Measurements from ENCODE around the gene SH3PXD2A. TPM values are rescaled to one million over a fixed set of nuclear protein-coding genes. Genes with fewer than 3 reads are reported as not detected.
"Not testable (repeated sequence)": the region's sequence is repeated elsewhere in the genome, so short reads cannot be mapped to it uniquely, and the experiment has no call there.

The SH3PXD2A gene
- total RNA-seq, 1 experiment from 2014 or later: 9.7 TPM

DNA sequence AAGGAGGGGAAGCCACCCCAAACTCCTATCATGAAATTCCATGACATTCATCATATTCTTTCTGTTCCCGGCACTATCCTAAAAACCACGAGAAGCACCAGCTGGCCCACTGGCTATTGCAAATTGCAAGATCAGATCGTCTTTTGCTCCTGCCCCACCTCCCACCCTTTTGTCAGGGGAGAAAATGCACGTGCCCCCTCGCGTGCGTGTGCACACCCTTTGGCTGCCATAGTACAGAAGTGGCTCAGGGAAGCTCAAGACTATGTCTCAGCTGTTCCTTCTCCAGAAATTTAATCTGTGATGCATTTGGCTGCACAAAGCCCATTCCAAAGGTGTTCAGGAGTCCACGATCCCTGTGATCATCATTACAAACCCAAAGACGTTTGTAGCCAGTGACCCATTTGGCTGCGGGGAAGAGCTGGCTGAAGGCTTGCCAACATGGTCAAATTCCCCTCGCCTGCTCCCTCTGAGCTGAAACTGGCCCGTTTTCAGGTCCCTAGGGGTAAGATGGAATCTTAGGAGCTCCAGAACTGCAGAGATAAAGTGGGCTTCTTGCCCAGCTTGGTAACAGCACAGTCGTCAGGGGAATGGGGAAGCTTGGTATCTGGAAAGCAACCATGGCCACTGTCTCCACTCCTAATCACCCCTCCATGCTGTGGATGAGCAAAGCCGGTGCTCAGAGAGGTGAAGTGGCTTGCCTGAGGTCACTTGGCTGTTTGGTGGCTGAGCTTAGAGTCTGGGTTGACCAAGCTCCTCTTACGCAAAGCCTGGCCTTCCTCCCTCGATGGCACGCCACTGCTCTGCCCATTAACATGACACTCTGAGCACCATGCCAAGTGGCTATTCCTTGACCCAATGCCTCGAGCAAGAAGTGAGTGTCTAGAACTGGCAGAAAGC lies 206.5 kb downstream of the SH3PXD2A start:
- DNase-seq (ENCODE audit: low read depth): peak; percentile 97

- no peak for DNase-seq (ENCODE audit: low read depth)
Observed at GRCh38 chr10:103648251-103648635, 207.1 kb downstream of the SH3PXD2A start.

GRCh38 chr10:103646304-103646703 lies 209.1 kb downstream of the SH3PXD2A start:
- DNase-seq (ENCODE audit: low read depth): no peak

GRCh38 chr10:103645141-103646054 lies 210.0 kb downstream of the SH3PXD2A start:
- DNase-seq (ENCODE audit: low read depth): peak; percentile 95

DNA sequence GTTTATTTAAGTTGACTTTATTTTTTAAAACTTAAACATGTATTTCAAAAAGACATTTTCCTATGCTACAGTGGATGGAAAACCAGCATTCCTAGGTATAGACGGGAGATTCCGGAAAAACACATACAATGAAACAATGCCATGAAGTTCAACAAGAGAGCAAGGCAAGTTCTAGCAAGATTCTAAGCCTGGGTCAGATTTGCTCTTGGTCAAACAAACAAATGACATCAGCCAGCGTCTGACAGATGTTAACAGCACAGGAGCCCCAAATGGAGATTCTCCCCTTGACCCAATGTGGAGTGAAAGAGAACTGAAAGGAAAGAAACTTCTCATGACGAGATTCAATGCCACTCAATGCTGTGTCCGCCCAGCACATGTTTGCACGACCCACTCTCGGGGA lies 212.0 kb downstream of the SH3PXD2A start:
- DNase-seq (ENCODE audit: low read depth): no peak

GRCh38 chr10:103641326-103641725 lies 214.1 kb downstream of the SH3PXD2A start:
- no peak for DNase-seq (ENCODE audit: low read depth)

DNA sequence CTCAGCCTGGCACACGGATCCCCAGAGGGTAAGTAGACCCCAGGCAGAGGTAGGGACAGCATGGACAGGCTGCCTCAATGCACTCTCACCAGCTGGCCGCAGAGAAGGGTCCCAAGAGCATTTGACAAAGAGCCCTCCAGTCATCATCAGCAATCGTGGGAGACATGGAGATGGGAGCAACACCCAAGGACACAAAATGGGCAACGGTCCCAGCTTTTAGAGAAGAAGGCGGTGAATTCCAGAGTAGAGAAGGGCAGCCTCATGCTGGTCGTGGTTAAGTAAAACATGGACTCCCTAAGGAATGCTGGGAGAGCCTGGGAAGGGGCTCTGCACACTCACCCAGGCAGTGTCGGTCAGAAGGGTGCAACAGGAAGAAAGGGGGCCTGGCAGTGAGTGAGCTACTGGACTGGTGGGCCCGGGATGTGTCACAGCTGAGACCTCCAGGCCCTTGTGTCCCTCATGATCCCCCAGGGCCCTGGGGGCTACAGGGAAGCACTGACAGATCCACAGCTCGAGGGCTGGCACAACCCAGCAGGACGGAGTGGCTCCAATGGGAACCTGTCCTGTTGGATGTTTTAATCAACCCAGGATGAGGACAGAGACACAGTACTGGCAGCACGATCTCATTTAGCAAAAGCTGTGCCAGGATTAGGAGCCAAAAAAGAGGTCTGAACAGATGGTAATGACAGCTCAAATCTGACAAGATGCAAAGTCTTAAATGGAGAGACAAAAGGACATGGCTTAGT lies 214.8 kb downstream of the SH3PXD2A start:
- DNase-seq (ENCODE audit: low read depth): no peak

- DNase-seq (ENCODE audit: low read depth): no peak
Observed at GRCh38 chr10:103638948-103639347, 216.4 kb downstream of the SH3PXD2A start.

DNA sequence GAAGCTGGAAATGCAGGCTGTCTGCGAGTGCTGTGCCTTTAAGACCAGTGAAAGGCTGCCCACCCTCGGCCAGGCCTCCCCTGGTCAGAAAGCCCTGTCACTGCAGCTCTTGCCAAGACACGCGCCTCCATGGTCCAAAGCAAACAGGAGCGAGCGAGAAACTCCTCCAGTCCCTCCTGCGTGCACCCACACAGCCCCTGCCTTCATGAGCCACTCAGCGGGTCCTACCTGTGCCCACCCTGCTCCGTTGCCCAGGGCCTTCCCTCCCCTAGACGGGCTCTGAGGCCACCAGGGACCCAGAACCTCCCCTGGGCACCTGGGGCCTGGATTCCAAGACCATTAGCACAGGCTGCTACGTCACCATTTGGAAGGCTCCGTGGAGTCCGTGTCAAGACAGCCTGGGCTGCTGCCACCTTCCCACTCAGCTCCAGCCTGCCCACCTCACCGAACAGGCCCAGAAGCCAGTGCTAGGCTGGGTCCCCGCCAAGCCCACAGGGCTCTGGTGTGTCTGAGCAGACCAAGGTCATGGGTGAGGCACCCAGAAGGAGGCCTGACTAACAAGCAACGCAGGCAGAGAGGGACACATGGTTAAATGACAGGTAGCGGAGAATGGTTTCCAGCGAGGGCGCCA lies 217.3 kb downstream of the SH3PXD2A start:
- DNase-seq (ENCODE audit: low read depth): no peak

DNA sequence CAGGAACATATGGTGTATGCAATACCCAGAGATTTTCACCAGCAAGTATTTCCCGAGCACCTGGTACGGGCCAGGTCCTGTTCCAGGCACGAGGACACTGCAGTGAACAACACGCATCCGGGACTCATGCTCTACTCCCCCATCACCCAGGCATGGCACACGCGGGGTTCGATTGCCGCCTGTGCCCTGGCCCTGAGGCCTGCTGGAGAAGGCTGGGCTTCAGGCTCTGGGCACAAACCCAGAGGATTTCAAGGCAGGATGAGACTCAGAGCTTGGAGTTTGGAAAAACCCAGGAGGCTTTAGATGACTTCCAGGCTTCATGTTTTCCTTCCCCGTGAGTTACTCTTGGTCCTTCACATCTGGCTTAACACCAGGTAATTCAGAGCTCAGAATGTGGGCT lies 218.4 kb downstream of the SH3PXD2A start:
- no peak for DNase-seq (ENCODE audit: low read depth)

DNA sequence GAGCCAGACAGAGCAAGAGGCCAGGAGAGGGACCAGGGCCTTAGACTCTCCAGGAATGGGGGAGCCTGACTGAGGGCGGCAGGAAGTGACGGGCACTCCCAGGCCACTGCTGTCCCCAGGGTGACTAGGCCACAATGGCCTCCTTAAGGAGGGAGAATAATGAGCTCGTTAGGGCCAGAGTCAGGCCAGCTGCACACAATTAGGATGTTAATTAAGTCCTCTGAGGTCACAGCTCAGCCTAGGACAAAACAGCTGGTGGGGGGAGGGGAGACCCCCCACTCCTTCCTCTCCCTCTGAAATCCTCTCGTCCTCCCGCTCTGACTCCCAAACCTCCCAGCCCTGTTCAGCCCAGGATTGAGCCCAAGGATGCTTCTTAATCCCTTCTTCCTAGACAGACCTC lies 218.9 kb downstream of the SH3PXD2A start:
- DNase-seq (ENCODE audit: low read depth): no peak

DNA sequence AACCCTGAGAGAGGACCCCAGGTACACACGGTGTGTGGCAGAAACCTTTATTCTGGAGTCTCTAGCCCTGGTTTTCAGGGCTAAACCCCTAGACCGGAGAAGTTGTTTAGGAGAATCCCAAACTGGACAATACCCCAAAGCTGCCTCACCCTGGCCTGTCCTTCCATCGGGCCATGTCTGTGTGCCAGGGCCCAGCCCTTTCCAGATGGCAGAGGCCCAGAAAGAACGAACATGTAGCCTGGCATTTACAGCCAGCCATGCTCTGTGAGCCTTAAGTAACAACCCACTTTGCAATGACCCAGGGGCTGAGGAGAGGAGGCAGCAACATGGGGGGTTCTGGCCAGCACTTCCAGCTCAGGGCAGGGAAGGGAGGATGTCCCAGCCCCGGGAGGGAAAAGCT lies 219.8 kb downstream of the SH3PXD2A start:
- no peak for DNase-seq (ENCODE audit: low read depth)

DNA sequence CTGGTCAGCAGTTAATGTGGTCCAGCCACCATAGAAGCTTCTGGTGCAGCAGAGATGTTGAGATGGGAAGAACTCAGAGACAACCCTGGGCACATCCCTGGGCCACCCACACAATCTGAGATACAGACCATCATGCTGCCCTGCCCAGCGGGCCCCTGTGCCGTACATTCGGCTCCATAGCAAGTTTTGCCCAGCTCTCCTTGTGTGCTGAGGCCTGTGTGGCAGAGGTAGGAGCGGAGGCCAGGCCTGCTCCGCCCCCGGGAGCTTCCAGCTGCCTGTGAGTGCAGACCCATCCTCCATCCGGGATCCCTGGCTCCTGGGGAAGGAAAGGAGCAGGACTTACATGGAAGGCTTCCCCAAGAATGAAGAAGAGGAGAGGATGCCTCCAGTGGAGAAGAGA lies 221.5 kb downstream of the SH3PXD2A start:
- no peak for DNase-seq (ENCODE audit: low read depth)

- not testable (repeated sequence) for DNase-seq (ENCODE audit: low read depth)
Observed at GRCh38 chr10:103632871-103633270, 222.5 kb downstream of the SH3PXD2A start.

GRCh38 chr10:103632247-103632642 lies 223.1 kb downstream of the SH3PXD2A start:
- DNase-seq (ENCODE audit: low read depth): no peak

GRCh38 chr10:103630156-103630555 lies 225.2 kb downstream of the SH3PXD2A start:
- peak; percentile 19 for DNase-seq (ENCODE audit: low read depth)

- DNase-seq (ENCODE audit: low read depth): no peak
Observed at GRCh38 chr10:103629581-103629980, 225.8 kb downstream of the SH3PXD2A start.

DNA sequence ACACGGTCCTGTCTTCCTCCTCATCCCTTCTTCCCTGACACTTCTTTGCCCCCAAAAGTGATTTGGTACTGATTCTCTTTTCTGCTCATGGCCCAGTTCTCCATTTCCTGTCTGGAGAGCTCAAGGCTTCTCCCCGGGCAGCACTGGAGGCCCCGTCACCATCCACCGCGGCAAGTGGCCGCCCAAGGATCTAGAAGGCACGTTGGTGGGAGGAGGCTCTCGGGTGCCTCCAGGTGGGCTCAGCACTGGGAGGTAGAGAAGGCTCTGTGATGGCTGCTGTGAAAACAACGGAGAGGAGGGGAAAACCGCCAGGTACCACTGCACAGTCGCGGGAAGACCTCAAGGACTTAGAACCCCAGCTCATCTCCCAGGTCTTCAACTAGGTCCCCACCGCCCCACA lies 227.5 kb downstream of the SH3PXD2A start:
- no peak for DNase-seq (ENCODE audit: low read depth)

DNA sequence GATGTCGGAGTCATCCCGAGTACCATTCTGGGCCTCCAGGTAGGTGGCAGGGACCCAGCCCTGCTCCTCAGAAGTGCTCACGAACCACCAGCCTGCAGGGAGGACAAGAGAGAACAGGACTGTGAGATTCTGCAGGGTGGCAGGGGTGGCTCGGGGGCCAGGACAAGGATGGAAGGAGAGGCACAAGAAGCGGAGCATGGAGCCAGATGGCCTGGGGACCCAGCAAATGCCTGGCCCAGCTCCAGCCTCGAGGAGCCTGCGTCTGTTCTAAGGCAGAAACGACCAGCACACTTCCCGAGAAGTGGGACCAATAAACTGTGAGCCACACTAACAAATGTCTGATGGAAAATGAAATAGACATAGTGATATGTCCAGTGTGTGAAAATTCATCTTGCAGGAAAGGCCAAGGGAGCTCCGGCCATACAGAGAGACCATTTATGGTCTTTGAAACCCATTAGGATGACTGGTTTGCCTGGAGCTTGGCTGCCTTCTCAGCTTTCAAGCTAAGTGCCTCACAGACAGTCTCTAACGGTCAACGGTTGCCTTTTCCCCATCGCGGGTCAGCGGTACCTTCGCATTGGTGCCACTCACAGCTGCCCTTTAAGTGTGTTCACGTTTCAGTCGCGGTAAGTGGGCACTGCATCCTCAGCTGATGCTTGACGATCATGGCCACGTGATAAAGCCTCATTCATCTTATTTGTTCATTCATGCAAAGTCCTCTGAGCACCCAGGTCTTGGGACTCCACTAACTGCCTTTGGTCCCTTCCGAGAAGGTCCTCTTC lies 228.1 kb downstream of the SH3PXD2A start:
- no peak for DNase-seq (ENCODE audit: low read depth)

GRCh38 chr10:103626178-103626577 lies 229.2 kb downstream of the SH3PXD2A start:
- no peak for DNase-seq (ENCODE audit: low read depth)
